ENCODE data around the gene TSPEAR. TPM values are rescaled to one million over a fixed set of nuclear protein-coding genes. Genes with fewer than 3 reads are reported as not detected.
"Not testable (repeated sequence)": the region's sequence is repeated elsewhere in the genome, so short reads cannot be mapped to it uniquely, and the experiment has no call there.

The TSPEAR gene
- total RNA-seq, 2 donors from 2014 or later = not detected

DNA sequence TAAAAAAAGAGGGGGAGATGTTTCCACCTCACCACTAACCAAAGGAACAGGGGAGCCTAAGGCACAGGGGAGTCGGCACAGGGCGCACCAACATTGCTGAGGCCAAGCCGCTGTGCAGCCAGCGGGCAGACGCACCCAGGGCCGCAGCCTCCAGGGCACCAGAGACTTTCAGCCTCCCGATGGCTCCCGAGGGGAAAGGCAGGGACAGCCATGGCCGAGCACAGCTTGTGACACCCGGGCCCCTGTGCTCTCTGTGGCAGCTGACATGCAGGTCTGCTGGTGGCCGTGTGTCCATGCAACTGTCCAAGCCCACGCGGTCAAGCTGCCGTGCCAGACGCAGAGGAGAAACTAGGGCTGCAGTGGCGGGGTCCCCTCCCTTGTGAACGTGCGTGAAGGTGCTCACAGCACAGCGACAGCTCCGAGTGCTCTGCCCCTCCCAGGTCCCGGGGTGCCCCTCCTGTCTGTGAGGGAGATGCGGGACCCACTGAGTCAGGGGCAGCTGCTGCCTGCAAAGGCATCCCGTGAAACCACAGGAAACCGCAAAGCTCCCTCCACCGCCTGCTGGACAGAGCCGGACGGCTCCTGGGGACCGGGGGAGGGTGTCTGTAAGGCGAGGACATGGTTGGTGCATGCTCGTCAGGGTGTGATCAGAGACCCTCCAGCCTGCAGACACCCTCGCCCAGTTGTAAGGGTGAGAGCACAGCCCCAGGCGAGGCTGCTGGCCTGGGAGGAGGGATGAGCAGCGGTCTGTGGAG, 62.6 kb downstream of the TSPEAR start:
- intact Hi-C loops (cut with DNase I) = no loop called here
- Histone ChIP-seq H3K27ac (no peak overlapping the region), H3K27me3 (no peaks in the 10 kb centered on the region), H3K4me1 (no peaks in the 10 kb centered on the region), H3K4me3 (no peak overlapping the region), H3K36me3 (no peaks in the 10 kb centered on the region), H3K9me3 (no peaks in the 10 kb centered on the region), H3K9ac (ENCODE audit: low read depth in 2 of 2, low read length in 2 of 2) (no peak overlapping the region)
- TF ChIP-seq, protein P1, sequence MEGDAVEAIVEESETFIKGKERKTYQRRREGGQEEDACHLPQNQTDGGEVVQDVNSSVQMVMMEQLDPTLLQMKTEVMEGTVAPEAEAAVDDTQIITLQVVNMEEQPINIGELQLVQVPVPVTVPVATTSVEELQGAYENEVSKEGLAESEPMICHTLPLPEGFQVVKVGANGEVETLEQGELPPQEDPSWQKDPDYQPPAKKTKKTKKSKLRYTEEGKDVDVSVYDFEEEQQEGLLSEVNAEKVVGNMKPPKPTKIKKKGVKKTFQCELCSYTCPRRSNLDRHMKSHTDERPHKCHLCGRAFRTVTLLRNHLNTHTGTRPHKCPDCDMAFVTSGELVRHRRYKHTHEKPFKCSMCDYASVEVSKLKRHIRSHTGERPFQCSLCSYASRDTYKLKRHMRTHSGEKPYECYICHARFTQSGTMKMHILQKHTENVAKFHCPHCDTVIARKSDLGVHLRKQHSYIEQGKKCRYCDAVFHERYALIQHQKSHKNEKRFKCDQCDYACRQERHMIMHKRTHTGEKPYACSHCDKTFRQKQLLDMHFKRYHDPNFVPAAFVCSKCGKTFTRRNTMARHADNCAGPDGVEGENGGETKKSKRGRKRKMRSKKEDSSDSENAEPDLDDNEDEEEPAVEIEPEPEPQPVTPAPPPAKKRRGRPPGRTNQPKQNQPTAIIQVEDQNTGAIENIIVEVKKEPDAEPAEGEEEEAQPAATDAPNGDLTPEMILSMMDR (IDR thresholded peaks at IDR 0.05) = no peak
- no peak for DNase-seq

GRCh38 chr21:44647222-44647552, 64.2 kb downstream of the TSPEAR start:
- H3K4me1 ChIP-seq = no peaks in the 10 kb centered on the region
- H3K27ac ChIP-seq = no peak overlapping the region
- H3K9me3 ChIP-seq = no peaks in the 10 kb centered on the region
- no peaks in the 10 kb centered on the region for H3K27me3 ChIP-seq
- H3K9ac ChIP-seq (ENCODE audit: low read depth in 2 of 2, low read length in 2 of 2) = no peak overlapping the region
- H3K4me3 ChIP-seq = no peak overlapping the region
- H3K36me3 ChIP-seq = no peaks in the 10 kb centered on the region
- intact Hi-C loops (cut with DNase I) = no loop called here
- no peak for DNase-seq
- TF ChIP-seq, protein P1 (IDR thresholded peaks at IDR 0.05) = no peak

GRCh38 chr21:44646366-44647221, 64.8 kb downstream of the TSPEAR start, which contains the start of gene KRTAP10-11:
TSS of gene KRTAP10-11 (plus strand) at chr21:44646414. CDS start at chr21:44646459, 45 bp downstream.
- H3K36me3 ChIP-seq; H3K27me3 ChIP-seq; intact Hi-C loops (cut with DNase I); H3K4me1 ChIP-seq; H3K9me3 ChIP-seq; H3K27ac ChIP-seq; H3K9ac ChIP-seq (ENCODE audit: low read depth in 2 of 2, low read length in 2 of 2); DNase-seq; H3K4me3 ChIP-seq: not testable (repeated sequence)

DNA sequence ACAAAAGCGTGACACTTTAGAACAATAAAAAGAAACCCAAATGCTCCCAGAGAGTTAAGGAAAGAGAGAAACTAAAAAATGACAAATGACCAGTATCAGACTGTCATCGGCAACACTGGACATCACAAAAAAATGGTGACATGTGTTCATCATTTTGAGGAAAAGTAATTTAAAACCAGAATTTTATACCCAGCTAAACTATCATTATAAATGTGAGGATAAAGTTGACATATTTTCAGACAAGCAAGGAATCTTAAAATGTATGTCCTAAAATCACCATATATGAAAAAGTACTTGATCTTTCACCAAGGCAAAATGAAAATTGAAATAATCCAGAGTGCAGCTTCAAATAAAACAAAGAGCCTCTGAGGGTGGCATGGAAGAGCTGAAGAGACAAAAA, 66.5 kb downstream of the TSPEAR start:
- H3K4me3 ChIP-seq = no peak overlapping the region
- no peak overlapping the region for H3K9ac ChIP-seq (ENCODE audit: low read depth in 2 of 2, low read length in 2 of 2)
- H3K9me3 ChIP-seq = no peaks in the 10 kb centered on the region
- TF ChIP-seq, protein P1 (IDR thresholded peaks at IDR 0.05) = no peak
- no peaks in the 10 kb centered on the region for H3K36me3 ChIP-seq
- intact Hi-C loops (cut with DNase I) = no loop called here
- no peak overlapping the region for H3K27ac ChIP-seq
- no peaks in the 10 kb centered on the region for H3K4me1 ChIP-seq
- H3K27me3 ChIP-seq = no peaks in the 10 kb centered on the region
- no peak for DNase-seq

GRCh38 chr21:44643741-44644310, 67.5 kb downstream of the TSPEAR start:
- no peak for DNase-seq
- Histone ChIP-seq H3K9ac (ENCODE audit: low read depth in 2 of 2, low read length in 2 of 2) (no peak overlapping the region), H3K27ac (no peak overlapping the region), H3K36me3 (no peaks in the 10 kb centered on the region), H3K27me3 (no peaks in the 10 kb centered on the region), H3K4me1 (no peaks in the 10 kb centered on the region), H3K9me3 (no peaks in the 10 kb centered on the region), H3K4me3 (no peak overlapping the region)
- TF ChIP-seq, protein P1 (IDR thresholded peaks at IDR 0.05) = no peak
- intact Hi-C loops (cut with DNase I) = no loop called here
